Measurements from ENCODE around the gene SCARB1.

Gene SCARB1

DNA sequence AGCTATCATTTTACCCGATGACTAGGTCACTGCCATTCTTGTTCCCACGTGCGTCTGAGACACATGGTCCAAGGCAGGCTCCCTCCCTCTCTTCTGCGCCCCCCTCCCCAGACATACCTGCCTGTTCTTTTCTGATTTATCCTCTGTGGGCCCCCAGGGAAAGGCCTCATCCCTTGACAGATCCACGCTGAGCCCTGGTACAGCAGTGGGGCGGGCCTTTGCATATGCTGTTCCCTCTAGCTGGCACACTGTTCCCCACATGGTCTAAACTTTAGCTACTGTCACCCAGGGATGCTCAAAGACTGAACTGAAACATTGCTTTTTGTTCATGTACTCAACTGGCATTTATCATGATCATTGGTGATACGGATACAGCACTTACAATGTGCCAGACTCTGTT, 122.5 kb downstream of the SCARB1 start:
- DNase-seq: no peak

- peak; percentile 15 for DNase-seq
Observed at GRCh38 chr12:124740691-124741137, 123.0 kb downstream of the SCARB1 start.

DNA sequence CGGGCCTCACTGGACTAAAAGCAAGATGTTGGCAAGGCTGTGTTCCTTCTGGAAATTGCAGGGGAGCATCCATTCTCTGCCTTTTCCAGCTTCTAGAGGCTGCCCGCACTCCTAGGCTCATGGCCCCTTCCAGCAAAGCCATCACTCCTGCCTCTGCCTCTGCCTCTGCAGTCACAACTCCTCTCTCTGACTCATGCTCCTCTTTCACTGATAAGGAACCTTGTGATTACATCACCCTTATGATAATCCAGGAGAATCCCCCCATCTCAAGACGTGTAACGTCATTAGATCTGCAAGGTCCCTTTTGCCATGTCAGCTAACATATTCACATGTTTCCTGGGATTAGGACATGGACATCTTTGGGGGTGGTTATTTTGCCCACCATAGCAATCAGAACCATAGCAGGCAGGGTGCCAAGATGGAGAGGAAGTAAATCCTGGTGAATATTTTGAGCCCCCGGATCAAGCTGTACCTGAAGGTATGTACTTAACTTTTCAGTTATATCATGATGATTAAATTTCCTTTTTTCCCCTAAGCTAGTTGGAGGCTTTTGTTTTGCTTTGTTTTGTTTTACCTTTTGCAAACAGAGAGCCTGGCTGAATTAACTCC, 123.6 kb downstream of the SCARB1 start:
- no peak for DNase-seq

DNA sequence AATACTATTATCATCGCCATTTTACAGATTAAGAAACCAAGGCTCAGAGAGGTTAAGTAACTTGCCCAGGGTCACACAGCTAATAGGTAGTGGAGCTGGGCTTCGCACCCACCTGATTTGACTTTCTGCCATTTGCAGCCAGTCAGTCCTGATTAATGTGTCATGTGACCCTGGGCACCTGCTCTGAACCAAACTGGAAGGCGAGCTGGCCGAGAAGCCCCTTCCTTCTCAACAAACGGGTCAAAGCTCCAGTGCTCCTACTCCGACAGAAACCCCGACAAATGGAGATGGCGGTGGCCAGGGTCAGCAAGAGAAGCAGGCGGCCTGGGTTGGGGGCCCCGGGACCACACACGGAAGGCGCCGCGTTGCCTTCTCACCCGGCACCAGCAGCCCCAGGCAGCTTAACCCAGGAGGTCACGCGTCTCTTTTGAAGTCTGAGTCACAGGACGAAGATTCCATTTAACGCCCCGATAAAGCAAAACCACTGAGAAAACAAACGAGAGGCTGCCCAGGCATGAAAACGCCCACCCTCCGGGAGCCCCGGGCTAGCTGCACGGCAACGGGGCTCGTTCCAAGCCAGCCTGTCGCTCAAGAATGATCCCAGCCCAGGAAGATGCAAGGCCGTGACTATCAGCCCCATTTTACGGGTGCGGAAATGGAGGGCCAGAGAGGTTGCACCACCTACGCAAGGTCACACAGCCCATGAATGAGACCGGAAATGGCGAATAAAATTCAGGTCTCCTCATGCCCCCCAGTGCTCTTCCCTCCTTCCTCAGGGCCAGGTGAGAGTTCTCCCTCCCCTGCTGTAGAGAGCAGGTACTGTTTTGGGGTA, 124.8 kb downstream of the SCARB1 start:
- DNase-seq: no peak

GRCh38 chr12:124737772-124738635, 125.7 kb downstream of the SCARB1 start:
- DNase-seq: no peak

DNA sequence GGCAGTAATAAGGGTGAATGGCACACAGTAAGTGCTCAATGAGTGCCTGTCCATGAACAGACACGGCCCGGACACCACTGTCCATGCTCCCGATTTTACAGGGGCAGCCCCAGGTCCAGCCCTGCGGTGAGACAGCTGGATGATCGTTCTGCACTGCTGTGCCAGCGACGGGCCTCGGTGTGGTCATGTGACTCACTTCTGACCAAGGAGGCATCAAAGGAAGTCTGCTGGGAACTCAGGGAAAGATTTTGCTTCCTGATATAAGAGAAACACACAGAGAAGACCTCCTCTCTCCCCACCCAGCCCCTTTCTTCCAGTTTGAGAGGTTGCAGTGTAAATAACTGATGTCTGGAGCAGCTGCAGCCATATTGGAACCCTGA, 126.6 kb downstream of the SCARB1 start:
- DNase-seq: no peak

DNA sequence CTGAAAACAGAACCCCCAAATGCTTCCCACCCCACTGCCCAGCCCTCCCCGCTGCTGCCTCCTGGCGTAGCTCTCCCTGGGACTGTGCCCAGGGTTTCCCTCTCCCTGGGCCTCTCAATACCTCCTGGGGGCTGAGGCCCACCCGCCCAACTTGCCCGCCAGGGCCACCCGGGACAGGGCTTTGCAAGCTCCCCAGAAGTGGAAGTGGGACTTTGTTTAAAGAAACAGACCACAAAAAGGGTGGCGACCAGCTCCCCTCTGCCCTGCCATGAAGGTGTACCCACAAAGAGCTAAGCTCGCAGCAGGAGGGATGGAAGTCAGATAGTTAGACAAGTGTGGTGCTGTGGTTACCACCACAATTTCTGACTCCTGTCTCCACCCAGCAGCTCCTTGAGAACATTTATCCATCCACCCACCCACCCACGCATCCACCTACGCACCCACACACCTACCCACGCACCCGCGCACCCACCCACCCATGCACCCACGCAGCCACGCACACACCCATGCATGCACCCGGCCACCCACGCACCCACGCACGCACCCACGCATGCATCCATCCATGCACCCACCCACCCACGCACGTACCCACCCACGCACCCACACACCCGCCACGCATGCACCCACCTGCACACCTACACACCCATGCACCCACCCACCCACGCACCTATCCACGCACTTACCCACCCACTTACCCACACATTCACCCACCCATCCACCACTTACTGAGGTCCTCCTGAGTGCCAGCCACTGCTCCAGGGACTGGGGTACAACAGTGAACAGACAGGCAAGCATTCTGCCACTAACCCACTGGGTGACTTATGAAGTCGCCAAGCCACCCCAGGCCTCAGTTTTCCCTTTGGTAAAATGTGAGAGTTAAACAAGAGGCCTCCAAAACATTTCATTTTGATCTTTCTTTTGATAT, 127.3 kb downstream of the SCARB1 start:
- DNase-seq: peak; percentile 11

DNA sequence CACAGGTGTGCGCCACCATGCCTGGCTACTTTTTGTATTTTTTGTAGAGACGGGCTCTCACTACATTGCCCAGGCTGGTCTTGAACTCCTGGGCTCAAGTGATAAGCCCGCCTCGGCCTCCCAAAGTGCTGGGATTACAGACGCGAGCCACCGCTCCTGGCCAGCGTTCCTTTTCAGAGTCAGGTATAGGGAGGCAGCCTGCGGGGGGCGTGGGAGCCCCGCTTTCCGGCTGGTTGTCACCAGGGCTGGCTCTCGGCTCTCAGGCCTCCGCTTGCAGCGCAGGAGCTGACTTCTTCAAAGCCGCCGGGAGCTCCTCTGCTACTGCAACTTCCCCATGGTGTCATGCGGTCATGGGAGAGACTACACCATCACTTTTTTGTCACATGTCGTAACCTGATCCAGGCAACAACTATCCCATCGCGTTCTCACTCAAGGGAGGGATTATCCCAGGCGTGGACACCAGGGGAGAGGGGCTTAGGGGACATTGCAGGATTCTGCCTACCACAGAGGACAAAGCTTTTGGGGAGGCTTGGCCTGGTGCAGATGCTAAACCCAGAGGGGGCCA, 129.4 kb downstream of the SCARB1 start:
- no peak for DNase-seq

DNA sequence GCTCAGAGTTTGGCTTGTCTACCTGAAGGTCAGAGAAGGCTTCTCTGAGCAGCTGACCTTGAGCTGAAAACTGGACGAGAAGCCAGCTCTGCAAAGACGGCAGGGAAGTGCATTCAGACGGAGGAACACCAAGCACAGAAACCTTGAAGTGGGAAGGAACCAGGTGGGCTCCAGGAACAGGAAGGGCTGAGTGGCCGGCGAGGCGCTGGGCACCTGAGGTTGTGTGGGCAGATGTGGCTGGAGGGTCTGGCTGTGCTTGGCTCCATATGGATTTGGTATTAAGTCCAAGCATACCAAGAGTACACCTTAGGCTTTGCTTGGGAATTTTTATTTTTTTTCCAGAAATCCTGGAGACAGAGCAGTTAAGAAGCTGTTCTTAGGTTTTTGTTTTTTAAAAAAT, 130.6 kb downstream of the SCARB1 start:
- DNase-seq: no peak

DNA sequence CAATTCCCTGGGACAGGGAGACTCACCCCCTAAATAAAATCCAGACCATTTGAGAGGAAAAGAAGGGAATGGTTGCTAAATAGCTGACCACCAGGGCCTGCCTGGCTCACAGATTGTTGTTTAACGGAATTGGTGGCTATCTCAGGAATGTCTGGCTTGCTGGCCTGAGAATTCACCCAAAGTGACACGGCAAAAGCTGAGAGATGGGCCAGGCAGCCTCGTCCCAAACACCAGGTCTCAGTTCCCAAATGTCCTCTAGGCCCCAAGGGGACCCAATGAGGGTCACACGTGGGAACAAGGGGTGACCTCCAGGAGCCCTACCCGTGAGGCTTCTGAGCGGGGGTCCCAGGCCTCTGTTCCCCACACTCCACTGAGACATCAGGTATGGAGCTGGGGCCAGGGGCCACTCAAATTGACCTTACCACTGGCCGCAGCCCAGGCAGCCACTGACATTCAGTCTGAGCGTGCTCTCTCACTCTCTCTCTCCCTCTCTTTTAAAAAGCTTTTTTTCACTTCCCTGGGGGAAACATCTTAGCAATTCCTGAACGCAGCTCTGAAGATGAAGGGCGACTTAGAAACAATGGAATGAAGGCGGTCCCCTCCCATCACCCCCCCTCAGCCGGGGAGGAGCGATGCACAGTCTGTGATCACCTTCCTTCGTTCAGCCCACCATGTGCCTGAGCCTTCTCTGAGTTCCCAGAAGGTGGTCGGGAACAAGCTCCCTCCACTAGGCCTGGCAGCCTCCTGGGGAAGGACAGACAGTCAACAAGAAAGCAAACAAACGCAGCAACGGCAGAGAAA, 131.2 kb downstream of the SCARB1 start:
- no peak for DNase-seq

- DNase-seq: no peak
Observed at GRCh38 chr12:124731869-124732268, 131.8 kb downstream of the SCARB1 start.

DNA sequence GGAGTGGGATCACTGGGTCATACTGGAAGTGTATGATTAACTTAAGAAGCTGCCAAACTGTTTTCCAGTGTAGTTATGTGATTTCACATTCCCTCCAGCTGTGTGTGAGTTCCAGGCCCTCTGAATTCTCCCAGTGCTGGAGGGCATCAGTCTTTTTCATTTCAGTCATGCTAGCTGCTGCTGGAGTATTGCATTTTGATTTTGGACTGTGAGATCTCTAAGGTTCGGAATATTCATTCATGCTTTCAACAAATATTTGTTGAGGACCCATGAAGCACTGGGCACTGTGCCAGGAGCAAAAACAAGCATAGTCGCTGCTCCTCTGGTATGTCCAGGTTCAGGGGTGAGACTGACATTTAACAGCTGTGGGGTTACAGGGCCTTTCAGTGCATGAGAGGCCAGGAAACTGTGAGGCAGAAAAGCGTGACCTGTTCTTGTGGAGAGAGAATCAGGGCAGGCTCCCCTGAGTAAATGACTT, 133.2 kb downstream of the SCARB1 start:
- no peak for DNase-seq

- DNase-seq: no peak
Observed at GRCh38 chr12:124727922-124728321, 135.7 kb downstream of the SCARB1 start.

DNA sequence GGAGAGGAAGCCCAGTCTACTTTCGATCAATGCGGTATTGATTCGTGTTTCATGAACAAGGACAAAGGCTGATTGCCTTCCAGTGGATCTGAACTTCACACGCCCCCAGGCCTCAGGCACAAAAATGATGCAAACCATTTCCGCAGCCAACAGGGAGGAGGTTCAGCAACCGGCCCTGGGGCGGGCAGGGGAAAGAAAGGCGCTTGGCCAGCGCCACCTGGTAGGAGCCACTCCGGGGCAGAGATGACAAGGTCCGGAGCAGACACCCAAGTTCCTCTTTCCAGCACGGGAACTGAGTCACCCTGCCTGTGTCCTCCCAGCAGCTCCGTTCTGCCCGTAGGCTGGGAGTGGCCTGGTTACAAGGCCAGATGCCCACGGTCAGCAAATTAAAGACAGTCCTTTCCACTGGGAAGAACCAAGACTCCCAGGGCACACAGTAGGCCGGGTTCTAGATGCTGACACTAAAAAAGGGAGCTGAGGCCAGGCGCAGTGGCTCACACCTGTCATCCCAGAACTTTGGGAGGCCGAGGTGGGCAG, 136.3 kb downstream of the SCARB1 start:
- DNase-seq: no peak
